GM23338 (cell line): ENCODE measurements around the gene KCND2. TPM values are rescaled to one million over a fixed set of nuclear protein-coding genes. Genes with fewer than 3 reads are reported as not detected.

Experiments used
- ATAC-seq: fragments of 200-7000 bp; cut with Tn5 transposase; 3 replicates; pipeline ENCODE4 v1.9.1; 2020
- DNase-seq: peaks from one replicate; pipeline ENCODE4 v3.0.0-alpha.2; 2015; ENCODE audit warnings: low spot score
- H2AFZ ChIP-seq: fragments of 200-600 bp; sonication (generic); 2 replicates; pipeline ENCODE4 v1.8.0; 2016; ENCODE audit warnings: antibody characterized with exemption, mild to moderate bottlenecking, moderate library complexity
- H3F3A ChIP-seq: fragments of 200-600 bp; sonication (generic); replicated peaks from 2 replicates; pipeline ENCODE4 v1.8.0; 2017; ENCODE audit warnings: antibody characterized with exemption, mixed run types, low read depth
- H3K27ac ChIP-seq: fragments of 200-600 bp; sonication (generic); 2 replicates; pipeline ENCODE4 v1.6.1; 2016; ENCODE audit warnings: low read depth
- H3K27me3 ChIP-seq: fragments of 200-600 bp; sonication (generic); 2 replicates; pipeline ENCODE4 v1.8.0; 2016; ENCODE audit warnings: mild to moderate bottlenecking, mixed run types, moderate library complexity; ENCODE audit not compliant: insufficient read depth
- H3K36me3 ChIP-seq: fragments of 200-600 bp; sonication (generic); 2 replicates; pipeline ENCODE4 v1.8.0; 2016; ENCODE audit warnings: mild to moderate bottlenecking; ENCODE audit not compliant: insufficient read depth
- H3K4me1 ChIP-seq: fragments of 200-600 bp; sonication (generic); 2 replicates; pipeline ENCODE4 v1.8.0; 2016; ENCODE audit warnings: mild to moderate bottlenecking, moderate library complexity; ENCODE audit not compliant: insufficient read depth
- H3K4me2 ChIP-seq: fragments of 200-600 bp; sonication (generic); 2 replicates; pipeline ENCODE4 v1.7.1; 2017; ENCODE audit warnings: mixed run types
- H3K4me3 ChIP-seq: fragments of 200-600 bp; sonication (generic); 2 replicates; pipeline ENCODE4 v1.6.1; 2016; ENCODE audit warnings: mixed run types
- H3K79me2 ChIP-seq: fragments of 200-600 bp; sonication (generic); replicated peaks from 2 replicates; pipeline ENCODE4 v1.8.0; 2017; ENCODE audit warnings: mild to moderate bottlenecking; ENCODE audit not compliant: insufficient read depth
- H3K9me2 ChIP-seq: fragments of 200-600 bp; sonication (generic); 2 replicates; pipeline ENCODE4 v1.8.0; 2017; ENCODE audit not compliant: insufficient read depth
- H4K20me1 ChIP-seq: fragments of 200-600 bp; sonication (generic); replicated peaks from 2 replicates; pipeline ENCODE4 v1.8.0; 2017; ENCODE audit warnings: mild to moderate bottlenecking; ENCODE audit not compliant: insufficient read depth
- H3K27ac Mint-ChIP-seq: 2 replicates; pipeline ENCODE4 v1.8.0; 2020; ENCODE audit warnings: inconsistent platforms, mild to moderate bottlenecking, moderate library complexity, mixed read lengths
- H3K27me3 Mint-ChIP-seq: 3 replicates; pipeline ENCODE4 v1.8.0; 2022; ENCODE audit warnings: low read depth, mild to moderate bottlenecking, moderate library complexity, mixed read lengths, inconsistent platforms; ENCODE audit not compliant: insufficient read depth, poor library complexity
- H3K36me3 Mint-ChIP-seq: 3 replicates; pipeline ENCODE4 v1.8.0; 2021; ENCODE audit warnings: low read depth, mild to moderate bottlenecking, inconsistent platforms, moderate library complexity, mixed read lengths
- H3K4me1 Mint-ChIP-seq: 3 replicates; pipeline ENCODE4 v1.8.0; 2020; ENCODE audit warnings: mild to moderate bottlenecking, inconsistent platforms, mixed read lengths
- H3K4me3 Mint-ChIP-seq: 3 replicates; pipeline ENCODE4 v1.8.0; 2021; ENCODE audit warnings: moderate library complexity, mild to moderate bottlenecking, inconsistent platforms, mixed read lengths
- H3K9me3 Mint-ChIP-seq: 3 replicates; pipeline ENCODE4 v1.8.0; 2020; ENCODE audit warnings: moderate library complexity, mild to moderate bottlenecking, inconsistent platforms, mixed read lengths
- CREB1 ChIP-seq: fragments of 250-450 bp; sonication (Bioruptor Pico); IDR thresholded peaks from 2 replicates; pipeline ENCODE4 v1.5.0; 2020; ENCODE audit warnings: low read depth, mild to moderate bottlenecking, moderate library complexity
- CTCF ChIP-seq, 2 experiments: fragments of 200-600 bp in 1 of 2; sonication (generic) in 1 of 2; conservative IDR thresholded peaks; 2 replicates each; pipeline versions ENCODE4 v1.5.1 to v1.6.1; 2016 to 2017; ENCODE audit warnings: antibody characterized with exemption in 2 of 2, low read depth in 2 of 2, mild to moderate bottlenecking in 2 of 2, moderate library complexity in 1 of 2
- EZH2 ChIP-seq: fragments of 200-600 bp; sonication (generic); IDR thresholded peaks from one replicate; pipeline ENCODE4 v1.8.0; 2017; ENCODE audit warnings: antibody characterized with exemption, mild to moderate bottlenecking, low read depth; ENCODE audit not compliant: unreplicated experiment
- NANOG ChIP-seq: IDR thresholded peaks from 2 replicates; pipeline ENCODE4 v1.6.1; 2016; ENCODE audit warnings: antibody characterized with exemption, borderline replicate concordance
- POLR2AphosphoS5 ChIP-seq: IDR thresholded peaks from 2 replicates; pipeline ENCODE4 v1.6.1; 2016; ENCODE audit warnings: antibody characterized with exemption, low read depth
- STAT1 ChIP-seq: IDR thresholded peaks from one replicate; pipeline ENCODE4 v1.6.1; 2016; ENCODE audit warnings: antibody characterized with exemption; ENCODE audit not compliant: unreplicated experiment
- ZNF114 ChIP-seq: fragments of 250-450 bp; sonication (Bioruptor Pico); IDR thresholded peaks from 2 replicates; pipeline ENCODE4 v1.5.0; 2020; ENCODE audit warnings: mild to moderate bottlenecking, moderate library complexity
- ZNF331 ChIP-seq: fragments of 250-450 bp; sonication (Bioruptor Pico); IDR thresholded peaks from 2 replicates; pipeline ENCODE4 v1.5.0; 2020; ENCODE audit warnings: low read depth, mild to moderate bottlenecking, moderate library complexity
- ZNF462 ChIP-seq: fragments of 250-450 bp; sonication (Bioruptor Pico); IDR thresholded peaks from 2 replicates; pipeline ENCODE4 v1.5.0; 2020; ENCODE audit warnings: mild to moderate bottlenecking, moderate library complexity
- polyA plus RNA-seq: library from polyadenylated mRNA; unstranded; fragments of >200 nt; fragmentation: Nextera tagmentation; extraction: Ambion mirVana; gene quantifications from 2 replicates; pipeline ENCODE4 v1.2.1, GENCODE V29; 2016
- total RNA-seq: library from RNA; depleted of rRNA; stranded (reverse); fragments of >200 nt; shearing (Covaris generic); gene quantifications from 2 replicates; pipeline ENCODE4 v1.2.3, GENCODE V29; 2014
- TF ChIP-seq, protein P1 (sequence below): IDR thresholded peaks from one replicate; pipeline ENCODE4 v1.6.1; 2018; ENCODE audit warnings: antibody characterized with exemption; ENCODE audit not compliant: unreplicated experiment

KCND2 gene
- total and polyA plus RNA-seq, 2 experiments from 2014 or later, result 7.1 to 15.6 TPM

GRCh38 chr7:120665068-120665467, 392.1 kb downstream of the KCND2 start:
- Histone ChIP-seq H3F3A (no peaks in the 10 kb centered on the region), H3K4me1 (no peaks in the 10 kb centered on the region), H3K36me3 (no peaks in the 10 kb centered on the region), H3K27ac (no peak overlapping the region), H4K20me1 (no peaks in the 10 kb centered on the region), H3K9me2 (no peaks in the 10 kb centered on the region), H3K79me2 (no peaks in the 10 kb centered on the region), H3K4me3 (no peak overlapping the region), H3K4me2 (no peak overlapping the region), H2AFZ (no peak overlapping the region), H3K27me3 (no peaks in the 10 kb centered on the region)
- no peak for TF ChIP-seq NANOG
- ATAC-seq (no peak), DNase-seq (no peak)
- no peaks in the 10 kb centered on the region for H3K36me3 Mint-ChIP-seq
- H3K4me3 Mint-ChIP-seq, result no peak overlapping the region
- no peaks in the 10 kb centered on the region; the same call in 2 of the 3 replicates for H3K4me1 Mint-ChIP-seq
- no peaks in the 10 kb centered on the region for H3K9me3 Mint-ChIP-seq
- H3K27ac Mint-ChIP-seq, result no peak overlapping the region
- no peaks in the 10 kb centered on the region for H3K27me3 Mint-ChIP-seq

- Histone ChIP-seq H3K79me2 (no peaks in the 10 kb centered on the region), H3F3A (no peaks in the 10 kb centered on the region), H2AFZ (no peak overlapping the region), H3K27me3 (no peaks in the 10 kb centered on the region), H3K36me3 (no peaks in the 10 kb centered on the region), H3K4me1 (no peaks in the 10 kb centered on the region), H3K4me2 (no peak overlapping the region), H4K20me1 (no peaks in the 10 kb centered on the region), H3K27ac (no peak overlapping the region), H3K9me2 (no peaks in the 10 kb centered on the region), H3K4me3 (no peak overlapping the region)
- no peak for ATAC-seq
- no peak for DNase-seq
- H3K27me3 Mint-ChIP-seq, result no peaks in the 10 kb centered on the region
- H3K4me3 Mint-ChIP-seq, result no peak overlapping the region
- no peaks in the 10 kb centered on the region for H3K36me3 Mint-ChIP-seq
- 0 out of 3 replicates have a peak, but pooled peaks cover 3% of the 10 kb centered on the region for H3K4me1 Mint-ChIP-seq
- H3K27ac Mint-ChIP-seq, result no peak overlapping the region
- no peaks in the 10 kb centered on the region for H3K9me3 Mint-ChIP-seq
- TF ChIP-seq CREB1 (CRISPR knock-in tag) (no peak), STAT1 (no peak), EZH2 (no peak), ZNF331 (CRISPR knock-in tag) (no peak), CTCF (conservative IDR thresholded peaks at IDR 0.05; ENCODE audit: low read depth in 2 of 2) (no peak), POLR2AphosphoS5 (no peak), ZNF462 (no peak), ZNF114 (CRISPR knock-in tag) (no peak)
- TF ChIP-seq, protein P1, sequence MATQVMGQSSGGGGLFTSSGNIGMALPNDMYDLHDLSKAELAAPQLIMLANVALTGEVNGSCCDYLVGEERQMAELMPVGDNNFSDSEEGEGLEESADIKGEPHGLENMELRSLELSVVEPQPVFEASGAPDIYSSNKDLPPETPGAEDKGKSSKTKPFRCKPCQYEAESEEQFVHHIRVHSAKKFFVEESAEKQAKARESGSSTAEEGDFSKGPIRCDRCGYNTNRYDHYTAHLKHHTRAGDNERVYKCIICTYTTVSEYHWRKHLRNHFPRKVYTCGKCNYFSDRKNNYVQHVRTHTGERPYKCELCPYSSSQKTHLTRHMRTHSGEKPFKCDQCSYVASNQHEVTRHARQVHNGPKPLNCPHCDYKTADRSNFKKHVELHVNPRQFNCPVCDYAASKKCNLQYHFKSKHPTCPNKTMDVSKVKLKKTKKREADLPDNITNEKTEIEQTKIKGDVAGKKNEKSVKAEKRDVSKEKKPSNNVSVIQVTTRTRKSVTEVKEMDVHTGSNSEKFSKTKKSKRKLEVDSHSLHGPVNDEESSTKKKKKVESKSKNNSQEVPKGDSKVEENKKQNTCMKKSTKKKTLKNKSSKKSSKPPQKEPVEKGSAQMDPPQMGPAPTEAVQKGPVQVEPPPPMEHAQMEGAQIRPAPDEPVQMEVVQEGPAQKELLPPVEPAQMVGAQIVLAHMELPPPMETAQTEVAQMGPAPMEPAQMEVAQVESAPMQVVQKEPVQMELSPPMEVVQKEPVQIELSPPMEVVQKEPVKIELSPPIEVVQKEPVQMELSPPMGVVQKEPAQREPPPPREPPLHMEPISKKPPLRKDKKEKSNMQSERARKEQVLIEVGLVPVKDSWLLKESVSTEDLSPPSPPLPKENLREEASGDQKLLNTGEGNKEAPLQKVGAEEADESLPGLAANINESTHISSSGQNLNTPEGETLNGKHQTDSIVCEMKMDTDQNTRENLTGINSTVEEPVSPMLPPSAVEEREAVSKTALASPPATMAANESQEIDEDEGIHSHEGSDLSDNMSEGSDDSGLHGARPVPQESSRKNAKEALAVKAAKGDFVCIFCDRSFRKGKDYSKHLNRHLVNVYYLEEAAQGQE, result no peak
Observed at GRCh38 chr7:120675076-120675475, 402.1 kb downstream of the KCND2 start.
